HEK293 (cell line): Measurements from ENCODE around the gene STXBP5L.

Experiments
- CTCF ChIA-PET: fragments of 350-600 bp; formaldehyde crosslinking; extraction: SDS; loops from one replicate; lab custom pipeline; 2021; ENCODE audit warnings: antibody characterized with exemption; lab: Yijun Ruan, JAX
- POLR2A ChIA-PET: fragments of 300-600 bp; formaldehyde crosslinking; extraction: SDS; loops from one replicate; lab custom pipeline; 2020; ENCODE audit warnings: antibody characterized with exemption, inconsistent platforms; lab: Yijun Ruan, JAX
- H3K27ac ChIP-seq: fragments of 200-500 bp; sonication (Bioruptor generic); 2 replicates; pipeline ENCODE4 v1.5.1; 2014; ENCODE audit warnings: low read depth, low read length, control low read depth, inconsistent platforms; ENCODE audit errors: extremely low read depth
- H3K36me3 ChIP-seq, 2 experiments: fragments of 200-500 bp in 1 of 2; sonication (Bioruptor generic) in 1 of 2; 1 replicate in 1 of 2; 2 replicates in 1 of 2; pipeline ENCODE4 v1.5.1; 2014 to 2017; ENCODE audit warnings: inconsistent platforms in 2 of 2, low read length in 2 of 2; ENCODE audit not compliant: control insufficient read depth in 2 of 2, insufficient read depth in 1 of 2
- H3K4me1 ChIP-seq: fragments of 200-500 bp; sonication (Bioruptor generic); 2 replicates; pipeline ENCODE4 v1.5.1; 2014; ENCODE audit warnings: mild to moderate bottlenecking, low read length, inconsistent platforms; ENCODE audit not compliant: control insufficient read depth, insufficient read depth
- H3K4me3 ChIP-seq: 2 replicates; pipeline ENCODE4 v1.5.1; 2011; ENCODE audit warnings: low read depth, mild to moderate bottlenecking, control low read depth, low read length, moderate library complexity
- H3K9me3 ChIP-seq: fragments of 200-500 bp; sonication (Bioruptor generic); 2 replicates; pipeline ENCODE4 v1.5.1; 2014; ENCODE audit warnings: low read depth, low read length, inconsistent platforms; ENCODE audit not compliant: control insufficient read depth, insufficient read depth
- KLF1 ChIP-seq: fragments of 450-650 bp; formaldehyde crosslinking; IDR thresholded peaks from 2 replicates; pipeline ENCODE4 v1.5.1; 2016; ENCODE audit warnings: missing biosample characterization, missing genetic modification characterization
- PATZ1 ChIP-seq: fragments of 450-650 bp; formaldehyde crosslinking; IDR thresholded peaks from 2 replicates; pipeline ENCODE4 v1.5.1; 2016; ENCODE audit warnings: missing biosample characterization, missing genetic modification characterization
- PRDM1 ChIP-seq: fragments of 450-650 bp; formaldehyde crosslinking; IDR thresholded peaks from 2 replicates; pipeline ENCODE4; 2016; ENCODE audit warnings: missing biosample characterization, missing genetic modification characterization
- ZFP69B ChIP-seq: fragments of 450-650 bp; formaldehyde crosslinking; IDR thresholded peaks from 2 replicates; pipeline ENCODE4 v1.5.1; 2016; ENCODE audit warnings: missing biosample characterization, missing genetic modification characterization
- ZNF175 ChIP-seq: fragments of 450-650 bp; formaldehyde crosslinking; IDR thresholded peaks from 2 replicates; pipeline ENCODE4 v1.5.1; 2016; ENCODE audit warnings: missing biosample characterization, missing genetic modification characterization
- ZNF211 ChIP-seq: fragments of 450-650 bp; formaldehyde crosslinking; IDR thresholded peaks from 2 replicates; pipeline ENCODE4 v1.5.1; 2016; ENCODE audit warnings: low read depth, missing biosample characterization, missing genetic modification characterization
- ZNF223 ChIP-seq: fragments of 450-650 bp; formaldehyde crosslinking; IDR thresholded peaks from 2 replicates; pipeline ENCODE4 v1.5.1; 2016; ENCODE audit warnings: missing biosample characterization, missing genetic modification characterization
- ZNF37A ChIP-seq: fragments of 450-650 bp; IDR thresholded peaks from 2 replicates; pipeline ENCODE4 v1.5.1; 2018; ENCODE audit warnings: missing biosample characterization, missing genetic modification characterization
- ZNF391 ChIP-seq: fragments of 450-650 bp; formaldehyde crosslinking; IDR thresholded peaks from 2 replicates; pipeline ENCODE4 v1.5.1; 2016; ENCODE audit warnings: low read depth, missing biosample characterization, missing genetic modification characterization, borderline replicate concordance
- ZNF433 ChIP-seq: fragments of 450-650 bp; formaldehyde crosslinking; IDR thresholded peaks from 2 replicates; pipeline ENCODE4 v1.5.1; 2016; ENCODE audit warnings: missing biosample characterization, missing genetic modification characterization, low read depth
- ZNF473 ChIP-seq: fragments of 450-650 bp; formaldehyde crosslinking; IDR thresholded peaks from 2 replicates; pipeline ENCODE4 v1.5.1; 2017; ENCODE audit warnings: missing biosample characterization, missing genetic modification characterization
- ZNF580 ChIP-seq: fragments of 450-650 bp; formaldehyde crosslinking; IDR thresholded peaks from 2 replicates; pipeline ENCODE4 v1.5.1; 2016; ENCODE audit warnings: missing biosample characterization, missing genetic modification characterization
- ZNF670 ChIP-seq: fragments of 450-650 bp; formaldehyde crosslinking; IDR thresholded peaks from 2 replicates; pipeline ENCODE4 v1.5.1; 2016; ENCODE audit warnings: missing biosample characterization, missing genetic modification characterization, low read depth
- ZNF704 ChIP-seq: fragments of 450-650 bp; formaldehyde crosslinking; IDR thresholded peaks from 2 replicates; pipeline ENCODE4 v1.5.1; 2016; ENCODE audit warnings: missing biosample characterization, missing genetic modification characterization
- ZNF777 ChIP-seq: fragments of 450-650 bp; formaldehyde crosslinking; IDR thresholded peaks from 2 replicates; pipeline ENCODE4 v1.5.1; 2017; ENCODE audit warnings: missing biosample characterization, missing genetic modification characterization, borderline replicate concordance
- TF ChIP-seq, protein P1 (sequence below): fragments of 450-650 bp; formaldehyde crosslinking; IDR thresholded peaks from 2 replicates; pipeline ENCODE4 v1.5.1; 2017; ENCODE audit warnings: missing biosample characterization, missing genetic modification characterization
- TF ChIP-seq, protein P2 (sequence below): fragments of 450-650 bp; formaldehyde crosslinking; conservative IDR thresholded peaks from 2 replicates; pipeline ENCODE4 v1.5.1; 2016; ENCODE audit warnings: low read depth, missing biosample characterization, missing genetic modification characterization

Gene STXBP5L

GRCh38 chr3:121418182-121418581, 510.2 kb downstream of the STXBP5L start:
- POLR2A ChIA-PET = no interaction called here

More at GRCh38 chr3:121418182-121418581, 510.2 kb downstream of the STXBP5L start:
- CTCF ChIA-PET = no interaction called here
- Histone ChIP-seq H3K27ac (no peak overlapping the region), H3K4me1 (no peaks in the 10 kb centered on the region), H3K36me3 (peaks cover 0 to 9% of the 10 kb centered on the region in 2 experiments; a peak in 1 of 3 replicates), H3K9me3 (no peaks in the 10 kb centered on the region), H3K4me3 (no peak overlapping the region)
- TF ChIP-seq ZNF704 (tag by site-specific recombination) (no peak), ZNF777 (no peak), ZNF391 (tag by site-specific recombination) (no peak), ZNF211 (no peak), ZFP69B (tag by site-specific recombination) (no peak), ZNF670 (no peak), KLF1 (tag by site-specific recombination) (no peak), ZNF175 (tag by site-specific recombination) (no peak), PATZ1 (tag by site-specific recombination) (no peak), ZNF37A (tag by site-specific recombination) (no peak), ZNF473 (no peak), ZNF223 (tag by site-specific recombination) (no peak), ZNF580 (tag by site-specific recombination) (no peak), PRDM1 (no peak), ZNF433 (tag by site-specific recombination) (no peak)
- TF ChIP-seq, protein P1, sequence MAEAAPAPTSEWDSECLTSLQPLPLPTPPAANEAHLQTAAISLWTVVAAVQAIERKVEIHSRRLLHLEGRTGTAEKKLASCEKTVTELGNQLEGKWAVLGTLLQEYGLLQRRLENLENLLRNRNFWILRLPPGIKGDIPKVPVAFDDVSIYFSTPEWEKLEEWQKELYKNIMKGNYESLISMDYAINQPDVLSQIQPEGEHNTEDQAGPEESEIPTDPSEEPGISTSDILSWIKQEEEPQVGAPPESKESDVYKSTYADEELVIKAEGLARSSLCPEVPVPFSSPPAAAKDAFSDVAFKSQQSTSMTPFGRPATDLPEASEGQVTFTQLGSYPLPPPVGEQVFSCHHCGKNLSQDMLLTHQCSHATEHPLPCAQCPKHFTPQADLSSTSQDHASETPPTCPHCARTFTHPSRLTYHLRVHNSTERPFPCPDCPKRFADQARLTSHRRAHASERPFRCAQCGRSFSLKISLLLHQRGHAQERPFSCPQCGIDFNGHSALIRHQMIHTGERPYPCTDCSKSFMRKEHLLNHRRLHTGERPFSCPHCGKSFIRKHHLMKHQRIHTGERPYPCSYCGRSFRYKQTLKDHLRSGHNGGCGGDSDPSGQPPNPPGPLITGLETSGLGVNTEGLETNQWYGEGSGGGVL (tag by site-specific recombination) = no peak
- TF ChIP-seq, protein P2, sequence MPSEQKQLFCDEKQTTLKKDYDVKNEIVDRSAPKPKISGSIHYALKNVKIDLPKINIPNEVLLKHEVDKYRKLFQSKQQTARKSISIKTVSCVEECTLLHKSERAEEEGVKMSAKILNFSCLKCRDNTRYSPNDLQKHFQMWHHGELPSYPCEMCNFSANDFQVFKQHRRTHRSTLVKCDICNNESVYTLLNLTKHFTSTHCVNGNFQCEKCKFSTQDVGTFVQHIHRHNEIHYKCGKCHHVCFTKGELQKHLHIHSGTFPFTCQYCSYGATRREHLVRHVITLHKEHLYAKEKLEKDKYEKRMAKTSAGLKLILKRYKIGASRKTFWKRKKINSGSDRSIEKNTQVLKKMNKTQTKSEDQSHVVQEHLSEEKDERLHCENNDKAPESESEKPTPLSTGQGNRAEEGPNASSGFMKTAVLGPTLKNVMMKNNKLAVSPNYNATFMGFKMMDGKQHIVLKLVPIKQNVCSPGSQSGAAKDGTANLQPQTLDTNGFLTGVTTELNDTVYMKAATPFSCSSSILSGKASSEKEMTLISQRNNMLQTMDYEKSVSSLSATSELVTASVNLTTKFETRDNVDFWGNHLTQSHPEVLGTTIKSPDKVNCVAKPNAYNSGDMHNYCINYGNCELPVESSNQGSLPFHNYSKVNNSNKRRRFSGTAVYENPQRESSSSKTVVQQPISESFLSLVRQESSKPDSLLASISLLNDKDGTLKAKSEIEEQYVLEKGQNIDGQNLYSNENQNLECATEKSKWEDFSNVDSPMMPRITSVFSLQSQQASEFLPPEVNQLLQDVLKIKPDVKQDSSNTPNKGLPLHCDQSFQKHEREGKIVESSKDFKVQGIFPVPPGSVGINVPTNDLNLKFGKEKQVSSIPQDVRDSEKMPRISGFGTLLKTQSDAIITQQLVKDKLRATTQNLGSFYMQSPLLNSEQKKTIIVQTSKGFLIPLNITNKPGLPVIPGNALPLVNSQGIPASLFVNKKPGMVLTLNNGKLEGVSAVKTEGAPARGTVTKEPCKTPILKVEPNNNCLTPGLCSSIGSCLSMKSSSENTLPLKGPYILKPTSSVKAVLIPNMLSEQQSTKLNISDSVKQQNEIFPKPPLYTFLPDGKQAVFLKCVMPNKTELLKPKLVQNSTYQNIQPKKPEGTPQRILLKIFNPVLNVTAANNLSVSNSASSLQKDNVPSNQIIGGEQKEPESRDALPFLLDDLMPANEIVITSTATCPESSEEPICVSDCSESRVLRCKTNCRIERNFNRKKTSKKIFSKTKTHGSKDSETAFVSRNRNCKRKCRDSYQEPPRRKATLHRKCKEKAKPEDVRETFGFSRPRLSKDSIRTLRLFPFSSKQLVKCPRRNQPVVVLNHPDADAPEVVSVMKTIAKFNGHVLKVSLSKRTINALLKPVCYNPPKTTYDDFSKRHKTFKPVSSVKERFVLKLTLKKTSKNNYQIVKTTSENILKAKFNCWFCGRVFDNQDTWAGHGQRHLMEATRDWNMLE (tag by site-specific recombination) = no peak
